Muscle layer of duodenum (tissue), 2 donors: Measurements from ENCODE around the gene NOL7.

Source experiments
- H3K27ac ChIP-seq: one replicate; pipeline ENCODE4 v1.7.0; 2013; ENCODE audit warnings: mild to moderate bottlenecking, low read length
- H3K27me3 ChIP-seq: one replicate; pipeline ENCODE4 v1.7.0; 2013; ENCODE audit warnings: low read depth, mild to moderate bottlenecking, control low read depth, low read length
- H3K36me3 ChIP-seq, 2 donors: one replicate each; pipeline ENCODE4 v1.7.0; 2013; ENCODE audit warnings: low read length in 2 of 2, control low read depth in 1 of 2, mild to moderate bottlenecking in 1 of 2; ENCODE audit not compliant: insufficient read depth in 2 of 2, control insufficient read depth in 1 of 2
- H3K4me1 ChIP-seq, 2 donors: one replicate each; pipeline ENCODE4 v1.7.0; 2013; ENCODE audit warnings: low read length in 2 of 2, mild to moderate bottlenecking in 2 of 2, control low read depth in 1 of 2, moderate library complexity in 1 of 2; ENCODE audit not compliant: insufficient read depth in 2 of 2, control insufficient read depth in 1 of 2
- H3K4me3 ChIP-seq, 2 donors: one replicate each; pipeline ENCODE4 v1.7.0; 2013; ENCODE audit warnings: low read length in 2 of 2, low read depth in 1 of 2, mild to moderate bottlenecking in 1 of 2
- H3K9me3 ChIP-seq, 2 donors: one replicate each; pipeline ENCODE4 v1.7.0; 2013; ENCODE audit warnings: low read length in 2 of 2, control low read depth in 1 of 2, mild to moderate bottlenecking in 1 of 2; ENCODE audit not compliant: control insufficient read depth in 1 of 2
- donor health status: healthy.

NOL7 gene

DNA sequence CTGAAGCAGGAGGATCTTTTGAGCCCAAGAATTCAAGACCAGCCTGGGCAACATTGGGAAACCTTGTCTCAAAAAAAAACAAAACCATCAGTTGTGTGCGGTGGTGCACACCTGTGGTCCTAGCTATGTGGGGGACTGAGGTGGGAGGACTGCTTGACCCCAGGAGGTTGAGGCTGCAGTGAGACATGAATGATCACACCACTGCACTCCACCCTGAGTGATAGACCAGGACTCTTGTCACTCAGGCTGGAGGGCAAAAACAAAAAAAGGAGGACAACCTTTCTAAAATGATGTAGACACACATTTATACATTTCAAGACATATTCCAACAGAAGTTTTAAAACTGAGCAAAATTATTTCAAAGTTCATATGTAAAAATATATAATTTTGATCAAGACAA is 45.1 kb downstream of the NOL7 start:
- peaks cover 0 to 31% of the 10 kb centered on the region in 2 donors for H3K4me1 ChIP-seq

DNA sequence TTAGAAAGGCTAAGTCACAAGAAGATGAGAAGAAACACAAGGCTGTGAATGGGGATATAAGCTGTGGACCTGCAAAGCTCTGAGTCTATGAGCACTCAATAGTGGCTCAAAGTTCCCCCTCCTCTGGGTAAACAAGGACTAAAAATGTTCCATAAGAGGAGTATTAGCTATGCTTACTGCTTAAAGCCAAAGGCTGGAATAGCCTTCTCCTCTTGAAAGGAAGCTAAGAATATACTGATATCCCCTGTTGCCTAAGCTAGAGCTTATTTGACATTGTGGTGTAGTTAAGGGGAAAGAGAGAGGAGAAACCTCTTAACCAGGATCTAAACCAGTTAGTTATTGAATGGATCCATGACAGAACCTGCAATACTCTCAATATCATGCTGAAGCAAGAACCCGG is 45.8 kb downstream of the NOL7 start:
- Histone ChIP-seq H3K36me3 (peaks cover 0 to 5% of the 10 kb centered on the region in 2 donors), H3K9me3 (no peaks in the 10 kb centered on the region), H3K27ac (no peak overlapping the region), H3K27me3 (no peaks in the 10 kb centered on the region), H3K4me1 (peaks cover 0 to 31% of the 10 kb centered on the region in 2 donors), H3K4me3 (no peak overlapping the region)

More for the DNA sequence above, 45.1 kb downstream of the NOL7 start:
- no peak overlapping the region for H3K4me3 ChIP-seq
- no peaks in the 10 kb centered on the region for H3K27me3 ChIP-seq
- H3K27ac ChIP-seq, result no peak overlapping the region
- H3K9me3 ChIP-seq, result no peaks in the 10 kb centered on the region
- H3K36me3 ChIP-seq, result peaks cover 0 to 5% of the 10 kb centered on the region in 2 donors

GRCh38 chr6:13661647-13662046 is 46.5 kb downstream of the NOL7 start:
- H3K4me3 ChIP-seq, result no peak overlapping the region
- peaks cover 0 to 3% of the 10 kb centered on the region in 2 donors for H3K36me3 ChIP-seq

GRCh38 chr6:13662651-13663334 is 47.7 kb downstream of the NOL7 start:
- Histone ChIP-seq H3K27ac (no peak overlapping the region), H3K27me3 (no peaks in the 10 kb centered on the region), H3K4me3 (no peak overlapping the region), H3K9me3 (no peaks in the 10 kb centered on the region), H3K4me1 (peaks cover 6 to 31% of the 10 kb centered on the region in 2 donors), H3K36me3 (no peaks in the 10 kb centered on the region)

More at GRCh38 chr6:13661647-13662046, 46.5 kb downstream of the NOL7 start:
- Histone ChIP-seq H3K27ac (no peak overlapping the region), H3K27me3 (no peaks in the 10 kb centered on the region), H3K4me1 (peaks cover 0 to 31% of the 10 kb centered on the region in 2 donors), H3K9me3 (no peaks in the 10 kb centered on the region)

DNA sequence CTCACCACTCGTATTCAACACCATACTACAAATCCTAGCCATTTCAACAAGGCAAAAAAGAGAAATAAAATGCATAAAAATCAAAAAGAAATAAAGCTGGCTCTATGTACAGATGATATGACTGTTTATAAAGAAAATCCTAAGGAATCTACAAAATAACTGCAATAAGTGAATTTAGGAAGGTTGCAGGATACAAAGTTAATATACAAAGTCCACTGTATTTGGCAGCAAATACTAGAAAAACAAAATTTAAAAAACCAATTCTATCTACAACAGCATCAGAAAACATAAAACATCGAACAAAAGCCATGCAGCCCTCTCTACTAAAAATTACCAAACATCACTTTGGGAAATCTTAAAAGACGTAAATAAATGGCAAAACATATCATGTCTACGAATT is 48.9 kb downstream of the NOL7 start:
- H3K27me3 ChIP-seq, result no peaks in the 10 kb centered on the region
- H3K4me3 ChIP-seq, result no peak overlapping the region
- no peaks in the 10 kb centered on the region for H3K9me3 ChIP-seq
- peaks cover 6 to 29% of the 10 kb centered on the region in 2 donors for H3K4me1 ChIP-seq
- H3K27ac ChIP-seq, result no peak overlapping the region
- no peaks in the 10 kb centered on the region for H3K36me3 ChIP-seq

DNA sequence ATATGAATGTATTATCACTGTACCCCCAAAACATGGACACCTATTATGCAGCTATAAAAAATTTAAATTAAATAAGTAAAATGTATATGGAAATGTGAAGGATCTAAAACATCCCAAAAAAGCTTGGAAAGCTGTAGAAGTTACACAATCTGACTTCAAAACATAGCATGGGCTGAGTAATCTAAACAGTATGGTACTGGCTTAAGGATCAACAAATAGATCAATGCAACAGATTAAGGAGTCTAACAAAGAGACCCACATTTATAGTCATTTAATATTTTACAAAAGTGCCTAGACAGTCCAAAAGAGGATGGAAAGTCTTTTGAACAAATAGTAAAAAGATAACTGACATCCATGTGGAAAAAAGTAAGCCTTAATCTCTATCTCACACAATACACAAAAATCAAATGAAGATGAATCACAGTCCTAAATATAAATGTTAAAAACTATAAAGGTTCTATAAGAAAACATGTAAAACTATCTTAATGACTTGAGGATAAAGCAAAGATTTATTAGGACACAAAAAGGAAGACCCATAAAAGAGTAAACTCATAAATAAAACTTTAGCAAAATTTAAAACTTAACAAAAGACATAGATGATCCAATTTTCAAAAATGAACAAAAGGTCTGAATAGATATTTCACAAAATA is 49.7 kb downstream of the NOL7 start:
- Histone ChIP-seq H3K4me3 (no peak overlapping the region), H3K36me3 (no peaks in the 10 kb centered on the region), H3K27me3 (no peaks in the 10 kb centered on the region), H3K9me3 (peaks cover 0 to 1% of the 10 kb centered on the region in 2 donors), H3K4me1 (peaks cover 6 to 22% of the 10 kb centered on the region in 2 donors), H3K27ac (no peak overlapping the region)

DNA sequence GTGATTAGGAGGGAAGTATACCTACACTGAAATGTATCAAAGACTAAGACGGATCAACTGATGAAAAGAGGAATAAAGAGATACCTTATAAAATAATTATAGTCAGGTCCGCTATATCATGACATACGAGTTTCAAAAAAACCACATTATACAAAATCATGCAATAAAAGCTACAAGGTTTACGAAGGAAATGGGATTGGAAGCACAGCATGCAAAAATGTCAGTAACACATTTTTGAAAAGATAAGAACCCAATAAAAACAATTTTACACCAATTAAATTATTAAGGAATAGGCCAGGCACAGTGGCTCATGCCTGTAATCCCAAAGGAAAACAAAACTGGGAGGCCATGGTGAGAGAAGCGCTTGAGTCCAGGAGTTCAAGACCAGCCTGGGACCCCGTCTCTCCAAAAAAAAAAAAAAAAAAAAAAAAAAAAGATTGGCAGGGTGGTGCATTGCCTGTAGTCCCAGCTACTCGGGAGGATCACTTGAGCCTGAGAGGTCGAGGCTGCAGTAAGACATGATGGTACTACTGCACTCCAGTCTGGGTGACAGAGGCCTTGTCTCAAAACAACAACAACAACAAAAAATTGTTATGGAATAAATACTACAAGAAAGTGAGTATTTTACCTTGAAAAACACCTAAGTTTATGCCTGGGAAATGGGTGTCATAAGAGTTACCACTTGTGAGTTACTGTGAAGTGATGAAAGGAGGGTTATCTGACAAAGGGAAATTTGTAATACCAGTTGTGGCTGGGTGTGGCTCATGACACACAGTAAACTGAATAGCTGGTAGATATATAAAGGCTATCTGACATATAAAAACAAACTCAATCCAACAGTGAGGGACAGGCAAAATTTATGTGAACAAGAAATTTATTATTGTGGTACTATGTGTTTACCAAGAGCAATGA is 51.3 kb downstream of the NOL7 start:
- no peaks in the 10 kb centered on the region for H3K27me3 ChIP-seq
- H3K4me3 ChIP-seq, result no peak overlapping the region
- peaks cover 0 to 3% of the 10 kb centered on the region in 2 donors for H3K9me3 ChIP-seq
- H3K27ac ChIP-seq, result no peak overlapping the region
- no peaks in the 10 kb centered on the region for H3K36me3 ChIP-seq
- peaks cover 6 to 15% of the 10 kb centered on the region in 2 donors for H3K4me1 ChIP-seq

DNA sequence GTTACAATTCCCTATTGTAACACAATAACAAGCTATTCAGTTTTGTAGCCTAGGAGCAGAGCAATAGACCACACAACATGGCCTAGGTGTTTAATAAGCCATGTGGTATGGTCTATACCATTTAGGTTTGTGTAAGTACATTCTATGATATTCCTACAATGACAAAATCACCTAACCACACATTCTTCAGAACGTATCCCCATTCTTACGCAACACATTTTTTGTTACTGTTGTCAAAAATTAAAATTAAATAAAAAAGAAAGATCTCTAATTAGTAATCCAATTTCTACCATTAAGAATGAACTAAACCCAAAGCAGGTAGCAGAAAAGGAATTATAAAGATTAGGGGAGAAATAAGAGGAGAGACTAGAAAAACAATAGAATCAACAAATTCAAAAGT is 52.5 kb downstream of the NOL7 start:
- H3K27ac ChIP-seq, result no peak overlapping the region
- H3K9me3 ChIP-seq, result peaks cover 0 to 3% of the 10 kb centered on the region in 2 donors
- no peaks in the 10 kb centered on the region for H3K27me3 ChIP-seq
- no peak overlapping the region for H3K4me3 ChIP-seq
- H3K4me1 ChIP-seq, result peaks cover 6 to 9% of the 10 kb centered on the region in 2 donors
- no peaks in the 10 kb centered on the region for H3K36me3 ChIP-seq

- no peaks in the 10 kb centered on the region for H3K27me3 ChIP-seq
- H3K4me1 ChIP-seq, result peaks cover 6 to 7% of the 10 kb centered on the region in 2 donors
- H3K4me3 ChIP-seq, result no peak overlapping the region
- H3K27ac ChIP-seq, result no peak overlapping the region
- H3K36me3 ChIP-seq, result no peaks in the 10 kb centered on the region
- H3K9me3 ChIP-seq, result peaks cover 0 to 3% of the 10 kb centered on the region in 2 donors
These were observed 53.3 kb downstream of the NOL7 start for GRCh38 chr6:13668291-13668928.

DNA sequence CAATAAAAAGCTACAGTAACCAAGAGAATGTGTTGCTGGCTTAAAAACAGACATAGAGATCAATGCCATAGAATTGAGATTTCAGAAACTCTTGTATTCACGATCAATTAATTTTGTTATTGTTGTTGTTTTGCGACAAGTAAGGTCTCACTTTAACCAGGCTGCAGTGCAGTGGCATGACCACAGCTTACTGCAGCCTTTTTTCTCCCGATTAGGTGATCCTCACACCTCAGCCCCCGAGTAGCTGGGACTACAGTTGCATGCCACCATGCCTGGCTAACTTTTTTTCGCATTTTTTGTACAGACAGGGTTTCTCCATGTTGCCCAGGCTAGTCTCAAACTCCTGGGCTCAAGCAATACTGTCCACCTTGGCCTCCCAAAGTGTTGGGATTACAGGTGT is 54.3 kb downstream of the NOL7 start:
- Histone ChIP-seq H3K4me3 (no peak overlapping the region), H3K27me3 (no peaks in the 10 kb centered on the region), H3K4me1 (peaks cover 6 to 7% of the 10 kb centered on the region in 2 donors), H3K36me3 (no peaks in the 10 kb centered on the region), H3K9me3 (peaks cover 0 to 3% of the 10 kb centered on the region in 2 donors), H3K27ac (no peak overlapping the region)
